Measurements from ENCODE around the gene PRKAR2B. TPM values are rescaled to one million over a fixed set of nuclear protein-coding genes. Genes with fewer than 3 reads are reported as not detected.
"Not testable (repeated sequence)": the region's sequence is repeated elsewhere in the genome, so short reads cannot be mapped to it uniquely, and the experiment has no call there.

PRKAR2B gene
- polyA plus RNA-seq, 1 donor = 3.8 TPM

DNA sequence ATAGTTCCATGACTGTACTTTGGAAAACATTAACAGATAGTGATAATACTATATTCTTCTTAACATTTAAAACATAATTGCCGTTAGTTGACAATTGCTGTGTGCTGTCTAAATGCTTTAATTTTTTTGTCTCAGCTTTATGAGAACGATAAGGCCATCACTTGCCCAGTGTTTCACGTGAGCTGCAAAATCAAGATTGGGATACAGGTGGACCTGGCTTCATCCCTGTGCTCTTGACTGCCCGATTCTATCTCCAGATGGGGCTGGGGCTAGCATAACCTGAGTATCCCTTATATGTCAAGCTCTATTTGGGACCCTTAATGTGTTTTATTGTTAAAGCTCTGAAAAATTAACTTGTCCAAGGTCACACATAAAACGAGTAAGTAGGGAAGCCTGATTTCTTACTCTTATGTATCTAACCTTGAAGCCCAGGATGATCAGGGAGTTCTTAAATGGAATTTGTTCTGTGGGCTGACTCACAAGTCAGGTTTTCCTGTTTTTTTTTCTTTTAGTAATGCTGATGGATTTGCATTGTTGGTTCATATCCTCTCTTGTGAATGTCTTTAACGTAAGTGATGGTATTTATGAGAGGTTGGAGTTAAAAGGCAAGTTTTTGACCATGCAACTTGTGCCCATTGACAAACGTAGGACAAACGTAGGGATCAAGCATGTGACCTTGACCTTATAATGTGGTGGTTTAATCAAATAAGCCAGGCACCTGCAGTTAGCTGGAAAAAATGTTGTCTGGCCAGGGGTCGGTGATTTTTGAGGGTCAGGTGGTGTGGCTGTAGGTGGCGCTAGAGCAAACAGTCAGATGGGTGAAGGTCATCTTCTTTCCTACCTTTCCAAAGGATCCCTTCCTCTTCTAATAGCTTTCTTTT is 3.6 kb downstream of the PRKAR2B start:
- DNase-seq (ENCODE audit: low read depth) = no peak

DNA sequence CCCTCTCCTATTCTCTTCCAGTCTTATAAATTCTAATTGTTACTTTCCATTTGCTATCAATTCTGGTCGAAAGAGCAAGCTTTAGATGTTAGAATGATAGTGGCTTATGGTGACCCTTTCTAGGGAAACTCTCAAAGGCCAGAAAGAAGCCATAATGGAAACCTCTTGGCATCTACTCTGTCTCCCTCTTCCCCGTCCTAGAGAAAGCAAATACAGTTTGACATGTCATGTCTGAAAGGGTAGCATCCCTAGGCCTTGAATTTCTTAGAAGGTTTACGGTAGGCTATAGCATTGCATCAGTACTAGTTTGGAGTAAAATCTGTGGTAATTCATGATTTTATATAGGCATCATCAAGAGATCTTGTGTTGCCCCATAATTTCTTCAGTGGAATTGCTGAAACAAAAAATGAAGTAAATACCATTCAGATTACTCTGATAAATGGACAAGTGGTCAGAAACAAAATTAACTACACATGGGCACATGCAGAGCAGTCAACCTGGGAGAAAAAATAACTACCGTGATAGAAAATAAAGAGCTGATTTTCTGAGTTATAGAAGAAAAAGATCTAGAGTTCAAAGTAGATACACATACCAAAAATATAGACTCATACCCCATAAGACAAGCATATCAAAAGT is 4.4 kb downstream of the PRKAR2B start:
- DNase-seq (ENCODE audit: low read depth) = no peak

DNA sequence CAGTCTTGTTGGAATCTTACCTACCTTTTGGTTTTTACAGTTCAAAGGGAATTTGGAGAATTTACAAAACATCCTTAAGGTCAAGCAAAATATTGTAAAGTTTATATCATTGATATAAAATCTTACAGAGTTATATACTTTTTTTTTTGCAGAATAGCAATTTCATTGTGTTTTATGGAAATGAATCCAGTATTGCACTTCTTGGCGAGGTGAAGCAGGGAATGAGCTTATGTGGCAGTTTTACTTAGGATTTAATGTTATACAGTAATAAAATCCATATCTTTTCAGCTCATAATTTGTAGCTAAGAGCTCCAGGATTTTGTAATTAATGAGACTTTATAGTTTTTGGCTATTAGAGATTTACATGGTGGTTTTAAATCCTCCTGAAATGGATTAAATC is 5.0 kb downstream of the PRKAR2B start:
- no peak for DNase-seq (ENCODE audit: low read depth)

DNA sequence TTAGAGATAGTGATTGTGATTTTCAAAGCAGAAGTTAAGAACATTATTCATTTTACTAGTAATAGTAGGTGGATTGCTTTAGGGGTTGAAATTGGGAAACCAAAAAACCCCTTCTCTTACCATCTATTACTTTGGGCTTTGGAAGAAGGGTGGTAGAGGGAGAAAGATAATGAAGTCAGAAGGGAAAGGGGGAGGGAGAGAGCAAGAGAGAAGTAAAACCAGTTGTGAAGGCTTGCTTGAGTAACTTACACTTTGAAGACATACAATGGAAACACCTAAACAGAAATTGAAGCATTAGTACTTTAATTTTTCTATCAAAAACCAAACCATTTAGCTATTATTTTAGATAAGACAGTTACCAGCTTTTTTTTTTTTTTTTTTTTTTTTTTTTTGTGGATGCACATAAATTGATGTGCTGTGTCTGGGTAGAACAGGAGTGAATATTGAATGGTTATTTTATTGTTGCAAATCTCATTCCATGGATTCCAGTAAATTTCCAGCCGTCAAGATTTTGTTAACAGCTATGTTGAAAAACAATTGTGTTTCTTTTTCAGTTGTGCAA is 5.5 kb downstream of the PRKAR2B start:
- no peak for DNase-seq (ENCODE audit: low read depth)

DNA sequence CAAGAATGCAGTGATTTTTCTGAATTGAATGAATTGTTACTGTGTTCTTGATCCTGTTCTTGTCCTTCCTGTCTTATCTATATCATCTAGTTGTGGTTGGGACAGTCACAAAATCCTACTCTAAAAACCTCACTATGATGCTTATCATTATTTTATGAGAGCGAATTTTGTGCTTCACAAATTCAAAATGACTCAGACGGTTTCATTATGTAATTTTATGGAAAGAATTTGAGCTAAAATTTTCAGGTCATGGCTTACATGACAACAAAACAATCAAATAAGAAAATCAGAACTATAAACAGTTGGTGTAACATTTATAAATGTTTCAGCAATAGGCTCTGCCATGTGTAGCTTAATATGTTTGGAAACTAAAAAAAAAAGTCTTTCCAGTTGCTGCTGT is 6.9 kb downstream of the PRKAR2B start:
- no peak for DNase-seq (ENCODE audit: low read depth)

DNA sequence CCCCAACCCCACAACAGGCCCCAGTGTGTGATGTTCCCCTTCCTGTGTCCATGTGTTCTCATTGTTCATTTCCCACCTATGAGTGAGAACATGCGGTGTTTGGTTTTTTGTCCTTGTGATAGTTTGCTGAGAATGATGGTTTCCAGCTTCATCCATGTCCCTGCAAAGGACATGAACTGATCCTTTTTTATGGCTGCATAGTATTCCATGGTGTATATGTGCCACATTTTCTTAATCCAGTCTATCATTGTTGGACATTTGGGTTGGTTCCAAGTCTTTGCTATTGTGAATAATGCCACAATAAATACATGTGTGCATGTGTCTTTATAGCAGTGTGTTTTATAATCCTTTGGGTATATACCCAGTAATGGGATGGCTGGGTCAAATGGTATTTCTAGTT is 10.5 kb downstream of the PRKAR2B start:
- DNase-seq (ENCODE audit: low read depth) = not testable (repeated sequence)

DNA sequence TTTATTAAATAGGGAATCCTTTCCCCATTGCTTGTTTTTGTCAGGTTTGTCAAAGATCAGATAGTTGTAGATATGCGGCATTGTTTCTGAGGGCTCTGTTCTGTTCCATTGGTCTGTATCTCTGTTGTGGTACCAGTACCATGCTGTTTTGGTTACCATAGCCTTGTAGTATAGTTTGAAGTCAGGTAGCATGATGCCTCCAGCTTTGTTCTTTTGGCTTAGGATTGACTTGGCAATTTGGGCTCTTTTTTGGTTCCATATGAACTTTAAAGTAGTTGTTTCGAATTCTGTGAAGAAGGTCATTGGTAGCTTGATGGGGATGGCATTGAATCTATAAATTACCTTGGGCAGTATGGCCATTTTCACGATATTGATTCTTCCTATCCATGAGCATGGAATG is 11.6 kb downstream of the PRKAR2B start:
- DNase-seq (ENCODE audit: low read depth) = not testable (repeated sequence)

DNA sequence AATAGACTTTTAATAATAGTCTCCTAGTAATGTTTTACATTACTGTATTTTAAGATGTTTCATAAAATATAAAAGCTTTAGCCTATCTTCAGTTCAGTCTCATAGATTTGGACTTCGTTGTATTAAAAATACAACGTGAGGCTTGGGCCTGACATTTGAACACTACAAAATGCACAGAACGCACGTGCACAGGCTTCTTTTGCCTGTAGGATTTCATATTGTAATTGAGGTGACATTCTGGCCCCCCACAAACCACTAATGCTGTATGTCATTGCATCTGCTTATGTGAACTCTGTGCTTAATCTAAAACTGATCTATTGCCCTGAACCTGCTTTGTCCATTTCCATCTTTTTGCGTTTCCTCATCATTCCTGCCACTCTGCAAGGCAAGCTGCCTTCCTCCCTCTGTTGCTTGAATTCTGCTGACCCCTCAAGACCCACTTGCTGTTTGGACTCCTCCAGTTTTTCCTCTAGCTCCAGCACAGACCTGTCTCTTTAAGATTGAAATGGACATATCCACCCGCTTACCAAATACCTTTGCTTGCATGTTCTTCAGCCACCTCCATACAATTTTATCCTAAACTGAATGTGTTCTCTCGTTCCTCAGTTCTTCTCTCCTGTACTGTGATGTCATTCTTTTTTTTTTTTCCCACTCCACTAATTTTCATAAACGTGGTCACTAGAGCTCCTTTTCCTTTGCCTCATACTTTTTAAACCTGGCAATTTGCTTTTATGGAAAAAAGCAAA is 12.4 kb downstream of the PRKAR2B start:
- no peak for DNase-seq (ENCODE audit: low read depth)

DNA sequence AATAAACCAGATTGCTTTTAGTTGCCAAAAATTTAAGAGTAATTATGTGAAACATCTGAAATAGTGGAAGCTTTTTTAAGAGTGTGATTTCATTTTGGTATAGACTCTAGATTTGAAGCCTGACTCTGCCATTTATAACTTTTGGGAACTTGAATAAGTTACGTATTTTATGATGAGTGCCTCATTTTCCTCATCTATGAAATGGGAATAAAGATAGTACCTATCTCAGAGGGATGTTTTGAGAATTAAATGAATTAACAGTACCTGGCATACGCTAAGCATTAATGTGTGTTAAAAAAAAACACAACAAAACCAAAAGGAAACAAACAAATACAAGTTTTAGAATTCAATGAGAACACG is 12.9 kb downstream of the PRKAR2B start:
- DNase-seq (ENCODE audit: low read depth) = no peak

DNA sequence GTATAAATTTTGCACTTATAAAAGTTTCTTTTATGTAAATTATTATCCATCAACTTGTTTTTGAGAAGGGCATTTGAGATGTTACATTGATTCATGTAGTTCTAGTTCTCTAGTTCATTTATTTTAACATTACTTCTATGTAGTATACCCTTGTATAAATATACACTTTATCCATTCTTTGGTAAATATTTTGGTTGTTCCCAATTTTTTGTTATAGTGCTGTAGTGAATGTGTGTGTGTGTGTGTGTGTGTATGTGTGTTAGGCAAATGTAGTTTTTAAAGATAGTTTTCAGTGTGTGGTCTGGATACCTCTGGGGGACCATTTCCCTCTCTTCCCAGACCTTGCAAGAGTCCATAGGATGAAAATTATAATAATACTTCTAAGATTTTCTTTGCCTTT is 15.0 kb downstream of the PRKAR2B start:
- no peak for DNase-seq (ENCODE audit: low read depth)

DNA sequence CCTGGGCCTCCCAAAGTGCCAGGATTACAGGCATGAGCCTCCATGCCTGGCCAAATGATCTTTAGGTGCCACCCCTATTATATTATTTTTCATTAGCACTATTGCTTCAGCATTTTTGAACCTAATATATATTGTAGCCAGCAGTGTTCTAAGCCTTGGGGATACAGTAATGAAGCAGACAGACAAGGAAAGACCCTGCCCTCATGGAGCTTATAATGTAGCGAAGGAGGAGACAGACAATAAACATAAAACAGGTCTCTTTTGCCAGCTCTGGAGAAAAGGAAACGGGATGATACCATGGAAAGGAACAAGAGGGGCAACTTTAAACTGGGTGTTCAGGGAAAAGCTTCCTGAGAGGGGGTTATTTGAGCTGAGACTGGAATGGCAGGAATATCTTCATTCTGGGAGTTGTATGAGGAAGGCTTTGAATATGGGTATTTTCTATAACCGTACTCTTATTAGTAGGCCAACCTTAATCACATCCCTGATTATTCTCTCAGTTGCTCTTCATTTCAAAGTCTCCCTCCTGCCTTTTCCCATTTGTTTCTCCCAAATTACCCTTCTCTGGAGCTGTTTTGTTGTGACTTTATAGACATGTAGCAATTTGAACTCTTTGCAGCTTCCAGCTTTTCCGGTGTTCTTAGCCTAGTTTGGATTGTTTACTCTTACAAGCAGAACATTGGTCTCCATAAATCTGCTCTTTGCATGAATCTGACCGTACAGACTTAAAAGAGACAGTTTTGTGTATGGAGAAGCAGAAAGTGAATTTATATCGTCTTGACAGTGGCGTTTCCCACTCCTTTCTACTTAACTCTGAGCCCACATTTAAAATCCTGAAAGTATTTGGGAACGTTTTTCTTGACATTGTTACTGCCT is 19.0 kb downstream of the PRKAR2B start:
- DNase-seq (ENCODE audit: low read depth) = no peak

DNA sequence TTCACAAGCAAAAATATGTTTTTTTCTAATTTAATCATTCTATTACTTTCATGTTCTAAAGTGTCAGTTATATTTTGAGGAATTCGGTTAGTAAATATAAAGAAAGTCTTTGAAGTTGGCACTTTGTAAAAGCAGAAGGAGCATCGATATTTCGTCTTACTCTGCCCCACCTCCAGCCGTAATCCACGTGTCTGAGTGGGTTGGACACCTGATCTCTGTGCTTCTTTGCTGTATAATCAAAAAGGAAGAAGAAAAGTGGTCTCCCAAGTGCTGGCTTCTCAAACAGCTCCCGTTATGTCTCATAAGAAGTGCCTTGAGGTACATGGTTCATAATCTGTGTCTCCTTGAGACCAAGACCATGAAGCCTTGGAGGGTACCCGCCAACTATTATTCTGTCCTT is 19.8 kb downstream of the PRKAR2B start:
- no peak for DNase-seq (ENCODE audit: low read depth)

DNA sequence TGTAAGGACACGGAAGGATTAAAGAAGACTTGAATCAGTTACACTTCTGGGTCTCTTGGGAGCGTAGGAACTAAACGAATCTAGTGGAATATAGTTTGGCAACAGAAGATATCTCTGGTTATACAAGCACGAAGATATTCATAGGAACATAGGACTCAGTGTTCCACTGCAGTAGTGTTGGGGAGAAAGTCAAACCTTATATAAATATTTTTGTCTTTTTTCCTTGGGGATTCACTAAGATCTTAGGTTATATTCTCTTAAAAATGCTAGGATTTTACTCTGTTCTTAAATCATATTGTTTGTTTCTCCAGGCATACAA is 21.4 kb downstream of the PRKAR2B start:
- no peak for DNase-seq (ENCODE audit: low read depth)

DNA sequence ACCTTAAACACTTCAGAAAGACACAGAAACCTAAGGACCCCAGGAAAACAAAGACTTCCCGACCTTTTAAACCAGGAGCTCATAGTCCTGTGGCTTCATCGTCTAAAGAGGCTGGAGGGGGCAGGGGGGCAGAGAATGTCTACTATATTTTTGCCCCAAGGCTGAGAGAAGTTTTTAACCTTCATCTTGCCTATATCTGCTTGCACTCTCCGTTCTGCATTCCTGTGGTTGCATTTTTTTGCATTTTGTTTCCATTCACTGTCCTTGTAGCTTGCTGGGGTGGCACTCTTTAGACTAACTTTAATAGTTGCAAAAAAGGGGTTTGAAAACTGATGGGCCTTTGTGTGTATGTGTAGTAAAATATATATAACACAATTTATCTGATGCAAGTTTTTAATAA is 23.7 kb downstream of the PRKAR2B start:
- DNase-seq (ENCODE audit: low read depth) = no peak

DNA sequence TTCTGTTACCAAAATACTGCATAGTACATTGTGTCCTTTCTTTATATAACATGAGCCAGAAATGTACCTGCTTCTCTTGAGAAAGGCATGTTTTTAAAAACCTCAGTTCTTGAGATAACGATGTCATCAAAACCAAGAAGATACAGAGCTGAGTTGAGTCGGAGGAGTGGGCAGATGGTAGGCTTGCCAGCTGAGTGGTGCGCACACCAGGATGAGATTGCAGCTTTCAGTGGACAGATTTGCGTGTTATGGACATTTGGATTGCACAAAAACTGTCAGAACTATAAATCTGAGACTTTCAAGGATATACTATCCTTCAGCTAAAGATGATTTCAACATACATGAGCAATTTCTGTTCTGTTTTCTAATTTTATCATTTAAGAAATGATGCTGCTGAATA is 25.0 kb downstream of the PRKAR2B start:
- DNase-seq (ENCODE audit: low read depth) = no peak

DNA sequence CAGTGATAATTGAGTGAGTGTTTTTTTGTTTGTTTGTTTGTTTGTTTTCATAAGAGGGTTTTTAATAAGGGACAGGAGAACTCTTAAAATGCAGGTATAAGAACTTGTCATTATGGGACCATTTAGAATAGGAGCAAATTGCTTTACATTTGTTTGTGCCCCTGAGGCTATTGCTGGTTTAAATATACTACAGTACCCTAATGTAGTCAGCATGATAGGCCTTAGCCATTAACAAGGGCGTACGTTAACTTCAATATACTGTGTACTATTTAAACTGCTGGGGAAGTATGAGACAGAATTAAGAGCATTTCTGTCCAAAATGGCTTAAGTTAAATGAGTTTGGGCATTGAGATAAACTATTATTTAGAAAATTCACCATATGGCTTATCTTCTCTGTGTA is 26.2 kb downstream of the PRKAR2B start:
- DNase-seq (ENCODE audit: low read depth) = no peak

DNA sequence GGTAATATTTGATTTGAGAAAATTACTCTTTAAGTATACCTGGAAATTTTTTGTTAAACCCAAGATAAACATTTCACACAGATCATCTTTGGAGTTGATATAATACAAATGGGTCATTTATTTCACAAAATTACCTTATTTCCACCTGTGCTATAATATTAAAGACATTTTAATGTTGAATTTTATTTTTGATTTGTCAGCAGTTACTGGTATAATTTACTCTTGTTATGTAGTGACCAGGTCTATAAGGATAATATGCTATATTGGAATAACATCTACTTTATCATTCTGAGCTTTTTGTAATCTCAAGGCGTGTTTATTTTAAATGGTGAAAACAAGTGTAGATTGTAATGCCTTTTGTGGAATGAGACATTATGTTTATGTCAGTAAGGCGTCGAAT is 26.6 kb downstream of the PRKAR2B start:
- no peak for DNase-seq (ENCODE audit: low read depth)

DNA sequence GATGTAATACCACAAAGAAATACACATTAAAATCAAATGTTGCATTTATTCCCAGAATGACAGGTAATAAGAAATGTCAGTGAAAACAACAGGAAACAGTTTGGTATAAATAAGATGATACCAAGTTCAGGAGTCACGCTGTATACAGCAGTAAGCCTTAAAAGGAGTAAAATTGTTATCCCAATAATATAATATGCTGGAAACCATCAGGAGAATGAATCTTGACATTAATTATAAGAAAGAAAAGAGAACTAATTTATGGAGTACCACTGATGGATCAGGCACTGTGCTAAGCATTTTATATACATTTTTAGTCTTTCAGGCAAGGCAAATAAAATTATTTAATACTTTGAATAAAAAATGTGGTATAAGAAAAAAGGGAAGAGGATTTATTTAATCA is 27.6 kb downstream of the PRKAR2B start:
- DNase-seq (ENCODE audit: low read depth) = no peak

DNA sequence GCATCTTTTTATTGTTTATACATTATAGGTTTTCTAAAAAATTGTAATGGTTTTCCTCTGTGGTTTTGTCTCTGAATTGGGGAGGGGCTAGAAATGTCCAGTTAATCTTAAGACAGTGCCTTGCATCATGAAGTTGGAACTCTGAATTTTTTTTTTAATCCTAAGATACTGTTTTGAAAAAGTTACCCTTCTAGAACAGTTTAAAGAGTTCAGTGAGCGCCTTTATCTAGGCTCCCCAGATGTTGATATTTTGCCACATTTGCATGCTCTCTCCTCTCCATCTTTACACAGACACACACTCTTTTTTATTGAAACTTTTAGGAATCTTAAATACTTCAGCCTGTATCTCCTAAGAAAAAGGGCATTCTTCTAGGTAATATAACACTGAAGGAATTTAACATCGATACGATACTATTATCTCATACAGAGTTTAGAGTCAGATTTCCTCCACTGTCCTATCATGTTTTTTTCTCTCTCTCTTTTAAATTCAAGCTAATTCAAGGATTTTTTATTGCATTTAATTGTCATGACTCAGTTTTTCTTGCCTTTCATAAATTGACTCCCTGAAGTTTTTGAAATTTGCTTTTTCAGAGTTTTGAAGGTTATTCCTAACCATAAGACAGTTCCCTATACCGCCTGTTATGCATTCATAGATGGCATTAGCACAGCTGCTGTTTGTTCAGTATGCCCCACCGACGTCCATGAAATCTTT is 31.5 kb downstream of the PRKAR2B start:
- DNase-seq (ENCODE audit: low read depth) = no peak

DNA sequence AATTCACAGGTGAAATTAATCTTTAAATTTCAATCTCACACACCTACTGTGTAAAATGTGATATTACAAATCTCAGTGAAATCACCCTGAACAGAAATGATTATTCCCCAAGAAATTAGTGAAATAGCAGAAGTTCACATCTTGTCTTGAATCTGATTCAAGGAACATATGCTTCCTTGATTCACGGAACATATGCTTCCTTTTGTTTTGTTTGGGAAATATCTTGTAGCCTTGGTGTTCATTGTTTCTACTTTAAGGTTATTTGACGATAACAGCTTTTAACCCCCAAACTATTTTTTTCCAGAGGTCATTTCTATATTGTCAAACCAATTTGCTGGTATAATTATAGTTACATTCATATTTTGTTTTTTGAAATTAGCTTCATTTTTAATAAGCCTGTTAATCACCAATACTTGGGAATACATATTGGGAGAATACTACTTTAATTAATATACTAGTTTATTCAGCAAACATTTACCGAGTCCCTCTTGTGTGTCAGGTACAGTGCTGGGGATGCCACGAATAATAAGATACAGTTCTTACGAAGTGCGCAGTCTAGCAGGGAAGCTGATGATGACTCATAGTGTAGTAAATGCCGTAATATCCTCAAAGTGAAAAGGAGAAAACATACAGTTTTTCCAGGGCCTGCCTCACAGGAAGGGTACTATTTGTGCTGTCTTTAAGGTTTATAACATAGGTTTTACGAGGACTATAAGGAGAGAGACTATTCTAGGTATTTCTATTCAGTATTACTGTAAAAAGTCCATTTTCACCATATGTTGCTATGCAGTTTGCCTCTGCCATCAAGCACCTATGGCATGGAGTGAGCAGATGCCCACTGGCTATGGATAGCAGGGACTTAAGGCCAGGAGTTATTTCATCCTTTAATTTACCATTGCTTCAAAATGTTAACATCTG is 32.5 kb downstream of the PRKAR2B start:
- no peak for DNase-seq (ENCODE audit: low read depth)

Measured in forelimb muscle (tissue), 1 donor.